Skeletal muscle tissue (tissue), 4 donors: Measurements from ENCODE around the gene POLR3E. TPM values are rescaled to one million over a fixed set of nuclear protein-coding genes. Genes with fewer than 3 reads are reported as not detected.
"Not testable (repeated sequence)": the region's sequence is repeated elsewhere in the genome, so short reads cannot be mapped to it uniquely, and the experiment has no call there.

Source experiments
- H3K27ac ChIP-seq: one replicate; pipeline ENCODE4 v1.7.0; 2013; ENCODE audit warnings: mild to moderate bottlenecking, low read depth, low read length, inconsistent platforms
- H3K27me3 ChIP-seq, 3 donors: one replicate each; pipeline ENCODE4 v1.7.0; 2013; ENCODE audit warnings: low read length in 3 of 3; ENCODE audit not compliant: control insufficient read depth in 3 of 3, insufficient read depth in 3 of 3
- H3K36me3 ChIP-seq, 3 donors: one replicate each; pipeline ENCODE4 v1.7.0; 2013; ENCODE audit warnings: low read length in 3 of 3; ENCODE audit not compliant: control insufficient read depth in 3 of 3, insufficient read depth in 3 of 3
- H3K4me1 ChIP-seq, 3 donors: one replicate each; pipeline ENCODE4 v1.7.0; 2013; ENCODE audit warnings: low read length in 3 of 3, mild to moderate bottlenecking in 3 of 3; ENCODE audit not compliant: control insufficient read depth in 3 of 3, insufficient read depth in 3 of 3
- H3K4me3 ChIP-seq, 3 donors: one replicate each; pipeline ENCODE4 v1.7.0; 2013; ENCODE audit warnings: low read length in 3 of 3
- H3K9ac ChIP-seq, 3 donors: one replicate each; pipeline ENCODE4 v1.7.0; 2013; ENCODE audit warnings: low read length in 3 of 3, mild to moderate bottlenecking in 3 of 3, moderate library complexity in 2 of 3, low read depth in 1 of 3
- H3K9me3 ChIP-seq, 3 donors: one replicate each; pipeline ENCODE4 v1.7.0; 2013; ENCODE audit warnings: low read length in 3 of 3; ENCODE audit not compliant: control insufficient read depth in 3 of 3
- total RNA-seq: library from RNA; depleted of rRNA; stranded (reverse); fragments of >200 nt; gene quantifications from one replicate; pipeline ENCODE4 v1.2.3, GENCODE V29; 2014
- donor health status: Osteomylitis.

The POLR3E gene
- total RNA-seq, 1 donor from 2014 or later = 22.4 TPM

DNA sequence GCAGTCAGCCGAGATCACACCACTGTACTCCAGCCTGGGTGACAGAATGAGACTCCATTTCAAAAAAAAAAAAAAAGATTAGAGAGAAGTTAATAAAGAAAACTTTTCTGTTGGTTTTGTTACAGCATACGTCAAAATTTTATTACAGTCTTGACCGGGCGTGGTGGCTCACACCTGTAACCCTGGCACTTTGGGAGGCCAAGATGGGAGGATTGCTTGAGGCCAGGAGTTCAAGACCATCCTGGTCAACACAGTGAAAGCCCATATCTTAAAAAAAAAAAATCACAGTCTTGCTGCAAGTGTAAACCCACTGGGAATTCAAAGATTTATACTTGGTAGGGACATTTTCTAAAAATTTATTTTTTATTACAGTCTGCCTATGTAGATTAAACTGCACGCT is 6.2 kb upstream of the POLR3E start:
- Histone ChIP-seq H3K4me1 (no peaks in the 10 kb centered on the region), H3K36me3 (peaks cover 0 to 4% (median 0%) of the 10 kb centered on the region in 3 donors), H3K4me3 (no peak overlapping the region), H3K9ac (no peak overlapping the region), H3K27ac (no peak overlapping the region), H3K27me3 (no peaks in the 10 kb centered on the region), H3K9me3 (no peaks in the 10 kb centered on the region)

DNA sequence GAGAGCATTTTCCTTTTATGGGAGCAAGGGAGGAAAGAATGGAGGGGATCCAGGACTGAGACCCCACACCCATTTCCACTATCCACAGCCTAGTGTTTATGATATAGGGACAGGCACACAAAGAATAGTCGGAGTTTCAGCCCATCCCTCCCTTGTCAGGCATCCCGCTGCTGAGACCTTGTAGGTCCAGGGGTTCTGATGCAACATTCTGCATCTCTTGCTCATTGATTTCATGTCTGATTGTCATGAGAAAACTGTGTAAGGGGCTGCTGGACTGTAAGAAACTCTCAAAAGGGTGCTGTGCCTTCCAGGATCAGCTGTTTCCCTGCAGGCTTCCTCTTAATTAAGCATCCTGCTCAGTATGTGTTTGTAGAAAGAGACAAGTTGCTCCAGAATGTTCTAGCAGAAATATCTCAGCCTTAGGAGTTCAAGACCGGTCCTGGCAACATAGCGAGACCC is 5.3 kb upstream of the POLR3E start:
- no peak overlapping the region for H3K27ac ChIP-seq
- H3K36me3 ChIP-seq = no peaks in the 10 kb centered on the region
- H3K4me3 ChIP-seq = no peak overlapping the region
- H3K4me1 ChIP-seq = peaks cover 0 to 4% (median 2%) of the 10 kb centered on the region in 3 donors
- no peaks in the 10 kb centered on the region for H3K27me3 ChIP-seq
- H3K9me3 ChIP-seq = no peaks in the 10 kb centered on the region
- no peak overlapping the region for H3K9ac ChIP-seq

DNA sequence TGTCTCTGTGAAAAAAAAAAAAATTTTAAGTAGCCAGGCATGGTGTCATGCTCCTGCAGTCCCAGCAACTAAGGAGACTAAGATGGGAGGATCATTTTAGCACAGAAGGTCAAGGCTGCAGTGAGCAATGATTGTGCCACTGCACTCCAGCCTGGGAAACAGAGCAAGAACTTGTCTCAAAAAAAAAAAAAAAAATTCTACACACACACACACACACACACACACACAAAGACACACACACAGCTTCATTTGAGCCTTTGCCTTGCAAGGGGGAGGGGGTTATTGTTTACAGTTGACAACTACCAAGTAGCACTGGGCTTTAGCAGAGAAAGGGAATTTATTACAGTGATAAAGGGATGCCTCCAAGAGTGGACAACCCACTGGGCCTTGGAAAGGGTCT is 4.9 kb upstream of the POLR3E start:
- Histone ChIP-seq H3K4me3 (no peak overlapping the region), H3K4me1 (peaks cover 0 to 4% (median 2%) of the 10 kb centered on the region in 3 donors), H3K27ac (no peak overlapping the region), H3K36me3 (no peaks in the 10 kb centered on the region), H3K27me3 (no peaks in the 10 kb centered on the region), H3K9me3 (no peaks in the 10 kb centered on the region), H3K9ac (peak overlapping the region in 1 of 3 donors; percentile 12)

DNA sequence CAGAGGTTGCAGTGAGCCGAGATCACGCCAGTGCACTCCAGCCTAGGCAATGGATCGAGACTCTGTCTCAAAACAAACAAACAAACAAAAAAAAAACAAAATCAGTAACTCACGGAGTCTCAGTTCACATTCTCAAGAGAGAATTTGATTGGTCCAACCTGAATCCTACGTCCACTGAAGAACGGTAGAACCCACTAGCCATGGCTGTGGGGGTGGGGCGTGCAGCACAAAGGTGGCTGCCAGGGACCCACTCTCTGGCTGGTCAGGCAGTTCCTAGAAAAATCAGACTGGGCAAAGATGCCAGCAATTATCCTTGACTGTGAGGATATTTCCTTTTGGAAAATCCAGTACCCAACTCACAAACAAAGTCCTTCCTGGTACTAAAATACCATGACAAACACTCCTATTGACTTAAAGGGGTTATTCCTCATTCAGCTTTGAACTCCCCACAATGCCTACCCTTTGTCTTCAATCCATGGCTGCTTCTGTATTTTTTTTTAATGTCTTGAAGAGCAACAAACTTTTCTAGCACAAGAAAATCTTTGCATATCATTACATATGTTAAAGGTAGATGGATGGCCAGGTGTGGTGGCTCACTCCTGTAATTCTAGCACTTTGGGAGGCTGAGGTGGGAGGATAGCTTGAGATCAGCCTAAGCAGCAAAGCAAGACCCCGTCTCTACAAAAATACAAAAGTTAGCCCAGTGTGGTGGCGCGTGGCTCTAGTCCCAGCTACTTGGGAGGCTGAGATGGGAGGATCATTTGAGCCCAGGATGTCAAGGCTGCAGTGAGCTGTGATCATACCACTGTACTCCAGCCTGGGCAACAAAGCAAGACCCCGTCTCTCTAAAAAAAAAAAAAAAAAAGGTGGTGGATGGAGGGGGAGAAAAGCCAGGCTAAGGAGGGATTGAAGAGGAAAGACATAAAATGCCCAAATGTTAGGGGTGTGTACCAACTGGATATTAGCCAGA is 3.8 kb upstream of the POLR3E start:
- Histone ChIP-seq H3K36me3 (no peaks in the 10 kb centered on the region), H3K27ac (no peak overlapping the region), H3K4me1 (peaks cover 1 to 15% (median 2%) of the 10 kb centered on the region in 3 donors), H3K9me3 (no peaks in the 10 kb centered on the region), H3K9ac (no peak overlapping the region), H3K27me3 (no peaks in the 10 kb centered on the region), H3K4me3 (no peak overlapping the region)

DNA sequence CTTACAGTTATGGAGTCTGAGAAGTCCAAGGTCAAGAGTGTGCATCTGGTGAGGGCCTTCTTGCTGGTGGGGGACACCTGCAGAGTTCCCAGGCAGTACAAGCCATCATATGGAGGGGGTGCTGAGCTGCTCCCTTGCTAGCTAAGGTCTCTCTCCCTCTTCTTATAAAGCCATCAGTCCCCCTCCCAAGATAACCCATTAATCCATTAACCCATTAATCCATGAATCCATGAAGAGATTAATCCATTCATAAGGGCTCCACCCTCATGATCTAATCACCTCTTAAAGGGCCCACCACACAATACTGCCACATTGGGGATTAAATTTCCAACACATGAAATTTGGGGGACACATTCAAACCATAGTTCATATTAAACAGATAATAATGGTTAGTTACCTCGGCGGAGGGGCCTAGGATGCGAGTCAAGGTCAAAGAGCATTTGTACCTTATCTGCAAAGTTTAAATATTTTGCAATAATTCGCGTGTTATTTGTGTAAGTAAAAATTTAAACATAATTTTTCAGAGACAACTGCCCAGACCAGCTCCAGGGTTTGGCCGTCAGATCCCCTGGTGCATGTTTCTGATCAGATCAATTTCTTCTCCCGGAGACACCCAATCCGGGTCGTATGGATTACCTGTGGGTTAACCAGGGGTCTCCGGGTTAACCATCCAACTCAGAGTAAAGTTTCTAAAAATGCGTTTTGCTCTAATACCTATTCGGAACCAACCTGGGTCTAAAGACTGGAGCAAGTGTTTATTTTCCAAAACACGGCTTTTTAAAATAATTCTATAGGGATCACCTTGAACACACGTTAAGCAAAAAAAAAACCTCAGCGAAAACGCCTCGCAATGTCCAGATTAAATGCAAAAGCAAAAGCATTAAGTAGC is 740 bp upstream of the POLR3E start:
- Histone ChIP-seq H3K4me1 (peaks cover 20 to 37% (median 22%) of the 10 kb centered on the region in 3 donors), H3K4me3 (peak overlapping the region; percentile 62 to 87 (median 64)), H3K9me3 (no peaks in the 10 kb centered on the region), H3K27me3 (no peaks in the 10 kb centered on the region), H3K27ac (no peak overlapping the region), H3K36me3 (no peaks in the 10 kb centered on the region), H3K9ac (peak overlapping the region; percentile 69 to 79 (median 69))

DNA sequence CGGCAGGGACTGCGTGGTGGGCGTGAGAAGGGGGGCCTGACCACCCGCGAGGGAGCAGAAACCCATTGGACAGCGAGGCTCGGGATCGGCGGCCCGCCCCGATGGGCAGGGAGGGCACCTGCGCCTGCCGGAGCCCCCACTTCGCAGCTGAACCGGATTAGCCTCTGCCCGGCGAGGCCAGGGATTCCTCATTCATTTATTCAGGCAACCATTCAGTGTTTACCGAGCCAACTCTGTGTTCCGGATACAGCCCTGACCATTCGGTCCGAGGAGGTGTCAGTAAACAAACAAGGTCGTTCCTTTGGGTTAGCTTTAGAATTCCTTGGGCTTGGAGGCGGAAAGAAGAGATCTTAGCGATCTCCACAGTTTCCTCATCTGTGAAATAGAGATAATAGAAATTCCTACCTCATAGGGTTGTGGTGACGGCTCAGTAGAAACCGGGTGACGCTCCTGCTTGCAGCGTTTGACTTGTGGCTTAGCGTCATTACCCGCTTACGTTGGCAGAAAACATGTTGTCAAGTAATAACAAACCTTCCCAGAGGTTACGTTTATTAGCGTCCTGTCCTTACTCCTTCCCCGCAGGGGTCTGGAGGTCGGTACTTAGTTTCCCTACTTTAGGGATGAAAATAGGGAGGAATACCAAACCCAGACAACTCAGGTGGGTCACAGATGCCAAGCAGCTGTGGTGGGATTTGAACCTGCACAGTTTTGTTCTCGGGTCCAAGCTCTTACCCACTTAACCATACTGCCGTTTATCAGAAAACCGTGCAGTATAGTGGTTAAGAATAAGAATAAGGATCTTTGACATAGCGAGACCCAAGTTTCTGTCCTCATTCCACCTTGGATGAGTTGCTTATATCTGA is 893 bp downstream of the POLR3E start:
- Histone ChIP-seq H3K27ac (peak overlapping the region; percentile 97), H3K4me1 (peaks cover 20 to 37% (median 22%) of the 10 kb centered on the region in 3 donors), H3K9me3 (no peaks in the 10 kb centered on the region), H3K27me3 (no peaks in the 10 kb centered on the region), H3K9ac (peak overlapping the region; percentile 91 to 97 (median 96)), H3K4me3 (peak overlapping the region; percentile 91 to 95 (median 92)), H3K36me3 (peaks cover 5 to 10% (median 7%) of the 10 kb centered on the region in 3 donors)

DNA sequence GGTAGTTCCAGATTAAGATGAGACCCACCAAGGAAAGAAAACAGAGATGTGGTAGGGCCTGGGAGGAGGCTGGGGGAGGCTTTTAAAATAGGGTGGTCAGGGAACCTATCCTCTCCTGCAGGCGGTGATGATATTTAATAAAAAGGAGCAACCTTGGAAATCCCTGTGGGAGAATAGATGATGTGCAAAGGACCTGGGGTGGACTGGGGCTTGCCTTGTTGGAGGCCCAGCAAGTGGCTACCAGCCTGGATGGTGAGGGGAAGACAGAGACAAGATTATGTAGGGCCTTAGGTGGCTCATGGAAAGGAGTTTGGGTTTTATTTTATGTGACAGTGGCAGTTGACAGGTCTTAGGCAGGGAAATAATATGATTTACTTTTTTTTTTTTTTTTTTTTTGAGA is 1.8 kb downstream of the POLR3E start:
- Histone ChIP-seq H3K27ac (peak overlapping the region; percentile 97), H3K9ac (no peak overlapping the region), H3K4me3 (no peak overlapping the region), H3K27me3 (no peaks in the 10 kb centered on the region), H3K9me3 (no peaks in the 10 kb centered on the region), H3K4me1 (peaks cover 20 to 37% (median 22%) of the 10 kb centered on the region in 3 donors), H3K36me3 (peaks cover 8 to 15% (median 11%) of the 10 kb centered on the region in 3 donors)

DNA sequence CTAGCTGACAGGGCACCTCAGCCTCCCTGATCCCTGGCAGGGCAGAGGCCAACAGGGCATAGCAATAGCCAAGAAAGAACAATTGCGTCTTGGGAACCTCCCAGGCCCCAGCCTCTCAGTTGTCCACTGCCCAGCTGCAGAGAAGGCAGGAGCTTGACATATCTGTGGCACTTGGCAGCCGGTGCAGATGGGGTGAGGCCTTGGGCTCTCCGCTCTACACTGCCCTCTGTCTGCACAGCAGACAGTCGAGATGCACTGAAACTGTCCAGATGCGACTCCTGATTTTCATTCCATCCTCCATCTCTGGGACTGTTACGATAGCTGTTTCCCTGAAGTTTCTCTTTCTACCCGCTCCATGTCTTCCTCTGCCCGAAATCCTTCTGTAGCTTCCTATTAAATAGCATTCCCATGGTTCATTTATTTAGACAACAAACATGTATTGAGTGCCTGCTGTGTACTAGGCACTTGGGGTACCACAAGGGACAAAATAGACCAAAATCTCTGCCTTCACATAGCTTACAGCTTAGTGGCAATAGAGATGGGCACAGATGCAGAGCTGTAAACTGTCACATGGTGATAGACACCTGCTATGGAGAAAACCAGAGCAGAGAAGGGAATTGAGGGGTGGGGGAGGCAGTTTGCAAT is 3.3 kb downstream of the POLR3E start:
- peak overlapping the region in 1 of 3 donors; percentile 34 for H3K9ac ChIP-seq
- H3K4me1 ChIP-seq = peaks cover 20 to 37% (median 22%) of the 10 kb centered on the region in 3 donors
- H3K27me3 ChIP-seq = no peaks in the 10 kb centered on the region
- no peak overlapping the region for H3K27ac ChIP-seq
- peaks cover 18 to 26% (median 26%) of the 10 kb centered on the region in 3 donors for H3K36me3 ChIP-seq
- no peaks in the 10 kb centered on the region for H3K9me3 ChIP-seq
- no peak overlapping the region for H3K4me3 ChIP-seq

DNA sequence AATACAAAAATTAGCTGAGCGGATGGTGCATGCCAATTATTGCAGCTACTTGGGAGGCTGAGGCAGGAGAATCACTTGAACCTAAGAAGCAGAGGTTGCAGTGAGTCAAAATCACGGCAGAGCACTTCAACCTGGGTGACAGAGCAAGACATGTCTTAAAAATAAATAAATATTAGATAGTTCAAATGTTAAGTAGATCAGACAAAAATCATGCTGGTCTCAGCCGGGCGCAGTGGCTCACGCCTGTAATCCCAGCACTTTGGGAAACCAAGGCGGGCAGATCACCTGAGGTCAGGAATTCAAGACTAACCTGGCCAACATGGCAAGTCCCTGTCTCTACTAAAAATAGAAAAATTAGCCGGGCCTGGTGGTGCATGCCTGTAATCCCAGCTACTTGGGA is 4.2 kb downstream of the POLR3E start:
- H3K9ac ChIP-seq, H3K27me3 ChIP-seq, H3K4me3 ChIP-seq, H3K27ac ChIP-seq, H3K9me3 ChIP-seq: not testable (repeated sequence)
- peaks cover 20 to 33% (median 22%) of the 10 kb centered on the region in 3 donors for H3K4me1 ChIP-seq
- peaks cover 22 to 32% (median 30%) of the 10 kb centered on the region in 3 donors for H3K36me3 ChIP-seq
